Measurements from ENCODE around the gene LRRC75B. TPM values are rescaled to one million over a fixed set of nuclear protein-coding genes. Genes with fewer than 3 reads are reported as not detected.

LRRC75B gene
- total and polyA plus RNA-seq, 12 donors: 1.5 to 48.3 (median 5.5) TPM

DNA sequence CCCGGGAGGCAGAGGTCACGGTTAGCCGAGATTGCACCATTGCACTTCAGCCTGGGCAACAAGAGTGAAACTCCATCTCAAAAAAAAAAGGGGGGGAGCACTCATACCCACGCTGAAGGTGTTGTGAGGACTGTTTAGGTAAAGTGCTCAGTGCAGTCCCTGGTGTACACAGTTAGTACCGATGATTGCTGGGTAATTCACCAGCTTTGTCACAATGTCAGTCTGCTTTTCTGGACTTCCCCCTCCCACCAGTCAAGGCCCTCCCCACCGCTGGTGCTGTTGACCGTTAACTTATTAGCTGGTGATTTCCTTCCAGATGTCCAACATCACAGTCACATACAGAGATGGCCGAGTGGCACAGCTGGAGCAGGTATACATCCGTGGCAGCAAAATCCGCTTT is 25.2 kb downstream of the LRRC75B start:
- DNase-seq: no peak
- H3K27me3 ChIP-seq: no peaks in the 10 kb centered on the region
- no peaks in the 10 kb centered on the region for H3K9me3 ChIP-seq (replicated peaks in 1 of 3)
- 80 to 88% (median 83%) methylated on average over 8 to 10 of the region's 10 CpGs for WGBS, 4 donors
- H3K4me1 ChIP-seq (replicated peaks in 1 of 2): peaks cover 0 to 35% of the 10 kb centered on the region in 2 donors
- no peak overlapping the region for H3K4me3 ChIP-seq
- peaks cover 0 to 48% of the 10 kb centered on the region in 2 donors for H3K36me3 ChIP-seq (replicated peaks in 1 of 2)
- intact Hi-C loops (cut with DNase I): no loop called here
- H3K27ac ChIP-seq: no peak overlapping the region
- TF ChIP-seq, protein P1, sequence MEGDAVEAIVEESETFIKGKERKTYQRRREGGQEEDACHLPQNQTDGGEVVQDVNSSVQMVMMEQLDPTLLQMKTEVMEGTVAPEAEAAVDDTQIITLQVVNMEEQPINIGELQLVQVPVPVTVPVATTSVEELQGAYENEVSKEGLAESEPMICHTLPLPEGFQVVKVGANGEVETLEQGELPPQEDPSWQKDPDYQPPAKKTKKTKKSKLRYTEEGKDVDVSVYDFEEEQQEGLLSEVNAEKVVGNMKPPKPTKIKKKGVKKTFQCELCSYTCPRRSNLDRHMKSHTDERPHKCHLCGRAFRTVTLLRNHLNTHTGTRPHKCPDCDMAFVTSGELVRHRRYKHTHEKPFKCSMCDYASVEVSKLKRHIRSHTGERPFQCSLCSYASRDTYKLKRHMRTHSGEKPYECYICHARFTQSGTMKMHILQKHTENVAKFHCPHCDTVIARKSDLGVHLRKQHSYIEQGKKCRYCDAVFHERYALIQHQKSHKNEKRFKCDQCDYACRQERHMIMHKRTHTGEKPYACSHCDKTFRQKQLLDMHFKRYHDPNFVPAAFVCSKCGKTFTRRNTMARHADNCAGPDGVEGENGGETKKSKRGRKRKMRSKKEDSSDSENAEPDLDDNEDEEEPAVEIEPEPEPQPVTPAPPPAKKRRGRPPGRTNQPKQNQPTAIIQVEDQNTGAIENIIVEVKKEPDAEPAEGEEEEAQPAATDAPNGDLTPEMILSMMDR (IDR thresholded peaks at IDR 0.05): no peak
- TF ChIP-seq POLR2A (IDR thresholded peaks at IDR 0.05): no peak

DNA sequence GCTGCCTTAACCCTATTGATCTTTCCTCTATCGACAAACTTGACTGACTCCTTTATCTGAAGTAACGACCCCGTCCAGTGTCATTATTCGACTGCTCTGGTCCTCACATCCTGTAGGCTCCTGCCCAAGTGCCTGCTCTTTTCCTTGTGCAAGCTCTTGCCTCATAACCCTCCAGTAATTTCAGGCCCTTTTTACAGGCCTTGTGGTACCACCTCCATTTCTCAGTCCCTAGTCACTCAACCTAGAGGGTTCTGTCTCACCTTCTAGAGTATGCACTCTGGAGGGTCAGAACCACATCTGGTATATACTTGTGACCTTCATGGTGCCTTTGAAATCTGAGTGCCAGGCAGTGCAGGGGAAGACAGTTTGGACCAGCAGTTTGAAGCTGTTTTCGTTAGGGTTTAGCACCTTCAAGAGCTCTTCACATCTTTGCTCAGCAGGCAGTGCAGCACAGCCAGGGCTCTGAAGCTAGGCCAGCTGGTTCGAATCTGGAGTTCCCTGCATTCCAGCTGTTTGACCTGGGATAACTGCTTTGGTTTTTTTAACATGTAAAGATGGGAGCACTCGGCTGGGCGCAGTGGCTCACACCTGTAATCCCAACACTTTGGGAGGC is 25.9 kb downstream of the LRRC75B start:
- H3K9me3 ChIP-seq (replicated peaks in 1 of 3): no peaks in the 10 kb centered on the region
- TF ChIP-seq, protein P1 (IDR thresholded peaks at IDR 0.05): no peak
- TF ChIP-seq POLR2A (IDR thresholded peaks at IDR 0.05): no peak
- H3K27me3 ChIP-seq: no peaks in the 10 kb centered on the region
- WGBS, 4 donors: 54 to 66% (median 57%) methylated on average over 8 of the region's 8 CpGs
- H3K36me3 ChIP-seq (replicated peaks in 1 of 2): peaks cover 0 to 42% of the 10 kb centered on the region in 2 donors
- intact Hi-C loops (cut with DNase I): no loop called here
- H3K27ac ChIP-seq: peak overlapping the region in 1 of 5 donors; percentile 28
- no peak overlapping the region for H3K4me3 ChIP-seq
- peaks cover 0 to 35% of the 10 kb centered on the region in 2 donors for H3K4me1 ChIP-seq (replicated peaks in 1 of 2)
- DNase-seq: no peak

DNA sequence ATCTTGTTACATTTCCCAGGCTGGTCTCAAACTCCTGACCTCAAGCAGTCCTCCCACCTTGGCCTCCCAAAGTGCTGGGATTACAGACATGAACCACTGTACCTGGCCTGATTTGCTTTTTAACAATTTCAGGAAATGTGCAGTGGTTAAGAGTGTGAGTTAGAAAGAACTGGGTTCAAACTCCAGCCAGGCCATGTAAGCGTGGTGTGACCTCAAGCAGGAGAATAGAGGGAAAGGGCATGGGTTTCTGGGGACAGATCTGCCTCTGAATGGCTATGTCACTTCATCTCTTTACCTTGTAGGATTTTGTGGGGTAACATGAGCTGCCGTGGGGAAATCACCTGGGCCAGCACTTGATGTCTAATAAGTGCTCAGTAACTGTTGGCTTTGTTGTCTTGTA is 27.8 kb downstream of the LRRC75B start:
- no peak for TF ChIP-seq POLR2A (IDR thresholded peaks at IDR 0.05)
- TF ChIP-seq, protein P1 (IDR thresholded peaks at IDR 0.05): no peak
- no peak for DNase-seq
- Histone ChIP-seq H3K4me3 (no peak overlapping the region), H3K9me3 (replicated peaks in 1 of 3) (no peaks in the 10 kb centered on the region), H3K27me3 (no peaks in the 10 kb centered on the region), H3K4me1 (replicated peaks in 1 of 2) (peaks cover 0 to 35% of the 10 kb centered on the region in 2 donors), H3K27ac (peak overlapping the region in 1 of 5 donors; percentile 24), H3K36me3 (replicated peaks in 1 of 2) (peaks cover 0 to 37% of the 10 kb centered on the region in 2 donors)
- 75 to 100% (median 91%) methylated on average over 2 of the region's 2 CpGs for WGBS, 4 donors
- intact Hi-C loops (cut with DNase I): no loop called here

DNA sequence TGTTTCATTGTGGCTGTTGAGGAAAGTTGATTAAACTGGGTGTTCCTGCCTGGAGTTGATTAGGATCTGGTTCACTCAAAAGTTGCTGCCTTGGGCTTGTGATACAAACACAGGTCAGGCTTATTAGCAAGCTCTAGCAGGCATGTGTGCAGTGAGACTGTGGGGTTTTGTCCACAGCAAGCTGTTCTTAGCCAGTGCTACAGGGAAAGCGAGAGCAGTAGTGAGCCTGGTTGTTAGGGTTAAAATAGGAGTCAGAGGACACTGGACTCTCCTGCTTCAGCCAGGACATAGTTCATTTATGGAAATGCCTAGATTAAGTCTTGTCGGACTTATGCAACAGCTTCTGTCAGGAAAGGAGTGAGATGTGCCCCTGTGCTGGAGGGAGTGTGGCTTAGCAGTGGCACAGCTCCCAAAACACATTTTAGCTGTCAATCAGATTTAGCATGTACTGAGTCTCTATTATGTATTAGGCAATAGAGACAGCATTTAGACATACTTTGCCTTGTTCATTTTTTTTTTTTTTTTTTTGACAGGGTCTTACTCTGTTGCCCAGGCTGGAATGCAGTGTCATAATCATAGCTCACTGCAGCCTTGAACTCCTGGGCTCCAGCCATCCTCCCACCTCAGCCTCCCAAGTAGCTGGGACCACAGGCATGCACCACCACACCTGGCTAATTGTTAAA is 28.4 kb downstream of the LRRC75B start:
- H3K4me1 ChIP-seq (replicated peaks in 1 of 2): peaks cover 0 to 37% of the 10 kb centered on the region in 2 donors
- peak in 1 of 7 donors; percentile 50 for DNase-seq
- H3K36me3 ChIP-seq (replicated peaks in 1 of 2): peaks cover 0 to 34% of the 10 kb centered on the region in 2 donors
- no peaks in the 10 kb centered on the region for H3K9me3 ChIP-seq (replicated peaks in 1 of 3)
- intact Hi-C loops (cut with DNase I): no loop called here
- H3K27me3 ChIP-seq: no peaks in the 10 kb centered on the region
- H3K27ac ChIP-seq: peak overlapping the region in 2 of 5 donors; percentile 28 to 40
- H3K4me3 ChIP-seq: no peak overlapping the region
- TF ChIP-seq POLR2A (IDR thresholded peaks at IDR 0.05): no peak
- TF ChIP-seq, protein P1 (IDR thresholded peaks at IDR 0.05): no peak
- 51 to 56% (median 55%) methylated on average over 2 of the region's 2 CpGs for WGBS, 4 donors

Data from adrenal gland (tissue), 12 donors.